ENCODE data around the gene MT1E.

- TF ChIP-seq JUN (CRISPR knock-in tag; IDR thresholded peaks at IDR 0.05), result no peak
- TF ChIP-seq TP53 (CRISPR knock-in tag; conservative IDR thresholded peaks at IDR 0.05), result no peak
- no peak for TF ChIP-seq EED (CRISPR knock-in tag; IDR thresholded peaks at IDR 0.05)
- no peak for TF ChIP-seq YY1 (IDR thresholded peaks at IDR 0.05; ENCODE audit: insufficient read depth, insufficient replicate concordance, low read depth, low read length)
- TF ChIP-seq CTCF (CRISPR knock-in tag; IDR thresholded peaks at IDR 0.05), result no peak
- TF ChIP-seq ZNF749 (CRISPR knock-in tag; IDR thresholded peaks at IDR 0.05; ENCODE audit: borderline replicate concordance), result no peak
- no peak for TF ChIP-seq CREB1 (IDR thresholded peaks at IDR 0.05)
- no peak for TF ChIP-seq CREB1 (CRISPR knock-in tag; IDR thresholded peaks at IDR 0.05)
- no peak for TF ChIP-seq ZNF468 (CRISPR knock-in tag; IDR thresholded peaks at IDR 0.05)
Measured at GRCh38 chr16:56669005-56669839, 43.6 kb downstream of the MT1E start, which contains the start of gene MT1H.

Measured in HepG2 (cell line).